CMK (cell line): ENCODE measurements around the gene NR2F1-AS1.
"Not testable (repeated sequence)": the region's sequence is repeated elsewhere in the genome, so short reads cannot be mapped to it uniquely, and the experiment has no call there.

Source experiments
- DNase-seq: peaks from one replicate; pipeline ENCODE4 v3.0.0-alpha.2; 2010; ENCODE audit warnings: low read depth

Gene NR2F1-AS1

GRCh38 chr5:93427316-93427715 lies 153.7 kb downstream of the NR2F1-AS1 start:
- no peak for DNase-seq

GRCh38 chr5:93425096-93425495 lies 155.9 kb downstream of the NR2F1-AS1 start:
- no peak for DNase-seq

- no peak for DNase-seq
These were observed 157.7 kb downstream of the NR2F1-AS1 start for GRCh38 chr5:93423300-93423699.

DNA sequence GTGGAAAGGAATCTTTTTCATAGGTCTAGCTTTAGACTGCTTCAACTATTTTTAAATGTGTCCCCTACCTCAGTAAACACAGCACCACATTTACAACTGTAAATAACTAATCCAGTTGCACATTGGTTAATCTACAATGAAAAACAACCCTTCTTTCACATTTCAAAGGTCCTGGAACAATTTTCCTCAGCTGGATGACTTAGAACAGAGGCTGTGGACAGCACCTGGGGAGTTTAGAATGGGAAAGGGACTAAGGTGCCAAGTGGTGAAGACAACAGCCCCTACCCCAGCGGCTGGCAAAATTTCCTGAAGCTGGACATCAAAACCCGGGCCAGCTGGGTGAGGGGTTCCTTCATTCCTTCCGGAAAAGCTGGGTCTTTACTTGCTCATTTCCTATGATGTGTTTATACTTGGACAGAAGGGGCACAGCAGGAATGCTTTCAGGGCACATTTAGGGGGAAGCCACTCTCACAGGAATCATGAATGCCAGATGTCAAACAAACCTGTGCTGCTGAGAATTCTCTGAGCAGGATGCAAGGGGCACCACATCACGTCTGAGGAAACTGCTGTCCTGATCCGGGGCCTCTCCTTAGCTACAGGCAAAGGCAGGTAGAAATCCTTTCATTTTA lies 158.3 kb downstream of the NR2F1-AS1 start:
- DNase-seq, result no peak

- DNase-seq, result no peak
These were observed 159.0 kb downstream of the NR2F1-AS1 start for GRCh38 chr5:93421987-93422401.

DNA sequence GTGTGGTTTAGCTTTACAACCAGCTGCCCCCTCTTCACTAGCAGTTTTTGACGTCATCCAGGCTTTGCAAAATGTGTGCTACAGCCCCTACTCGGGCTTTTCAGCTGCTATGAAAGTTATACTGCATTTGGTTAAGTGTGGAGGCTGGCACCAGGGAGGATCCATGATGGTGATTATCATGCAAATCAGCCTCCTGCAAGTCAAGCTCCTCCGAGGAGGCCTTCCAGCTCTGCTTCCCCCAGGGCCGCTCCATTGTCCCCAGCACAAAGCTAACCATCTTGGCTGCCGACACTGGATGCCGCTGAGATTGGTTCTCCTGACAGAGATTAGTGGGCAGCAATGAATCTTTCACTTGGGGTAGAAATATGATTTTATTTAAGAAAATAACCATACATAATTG lies 159.6 kb downstream of the NR2F1-AS1 start:
- DNase-seq, result no peak

DNA sequence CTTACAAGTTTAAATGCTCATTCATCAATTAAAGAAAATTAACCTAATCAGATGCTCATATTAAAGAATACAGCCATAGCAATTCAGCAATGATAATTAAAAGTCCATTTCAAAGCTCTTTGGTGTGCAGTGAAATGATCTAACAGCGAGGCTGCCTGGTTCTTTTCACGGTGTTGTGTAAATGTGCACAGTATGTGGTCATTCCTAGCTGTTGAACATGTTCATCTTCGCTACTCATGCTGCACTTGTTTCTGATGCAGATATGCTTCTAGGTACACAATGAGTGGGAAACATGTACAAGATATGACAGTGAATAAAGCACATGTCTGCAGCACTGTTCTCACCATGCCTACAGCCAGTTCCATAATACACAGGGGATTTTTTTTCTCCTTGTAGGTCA lies 163.5 kb downstream of the NR2F1-AS1 start:
- no peak for DNase-seq

GRCh38 chr5:93415819-93416218 lies 165.2 kb downstream of the NR2F1-AS1 start:
- DNase-seq, result no peak

DNA sequence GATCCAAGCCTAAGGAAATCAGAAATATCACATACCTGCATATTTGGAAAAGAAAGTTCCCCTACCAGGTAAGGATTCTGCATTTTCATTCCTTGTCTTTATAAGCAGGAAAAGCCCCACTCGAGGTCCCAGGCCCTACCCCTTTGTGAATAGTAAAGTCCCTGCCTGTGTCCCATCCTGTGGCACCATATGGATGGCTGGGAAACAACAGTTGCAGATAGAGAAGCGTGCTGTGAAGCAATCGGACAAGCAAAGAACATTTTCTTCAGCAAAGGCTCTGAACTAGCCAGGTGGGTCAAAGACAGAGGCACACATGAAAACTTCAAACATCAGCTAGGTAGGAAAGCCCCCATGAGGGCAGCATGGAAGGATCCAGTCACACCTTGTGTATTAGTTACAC lies 169.3 kb downstream of the NR2F1-AS1 start:
- DNase-seq, result no peak

- DNase-seq, result no peak
These were observed 171.3 kb downstream of the NR2F1-AS1 start for GRCh38 chr5:93409691-93410090.

GRCh38 chr5:93407454-93407853 lies 173.6 kb downstream of the NR2F1-AS1 start:
- no peak for DNase-seq

- DNase-seq, result no peak
These were observed 174.0 kb downstream of the NR2F1-AS1 start for GRCh38 chr5:93406971-93407401.

DNA sequence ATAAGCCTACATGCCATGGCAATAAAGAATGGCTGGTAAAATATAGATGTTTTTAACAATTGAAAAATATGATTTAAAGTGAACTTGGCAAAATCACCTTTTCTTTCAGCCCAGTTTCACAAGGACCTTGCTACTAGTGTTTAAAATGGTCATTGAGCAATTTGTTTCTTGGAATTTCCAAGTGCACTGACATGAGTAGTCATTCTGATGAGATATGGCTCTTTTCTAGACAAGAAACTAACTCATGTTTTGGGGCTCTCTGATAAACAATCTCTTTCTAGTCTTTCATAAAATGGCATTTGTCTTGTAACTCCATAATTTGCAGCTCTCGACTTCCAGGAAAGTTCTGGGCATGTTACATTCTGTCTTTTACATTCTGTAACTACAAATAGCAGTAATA lies 176.8 kb downstream of the NR2F1-AS1 start:
- no peak for DNase-seq

DNA sequence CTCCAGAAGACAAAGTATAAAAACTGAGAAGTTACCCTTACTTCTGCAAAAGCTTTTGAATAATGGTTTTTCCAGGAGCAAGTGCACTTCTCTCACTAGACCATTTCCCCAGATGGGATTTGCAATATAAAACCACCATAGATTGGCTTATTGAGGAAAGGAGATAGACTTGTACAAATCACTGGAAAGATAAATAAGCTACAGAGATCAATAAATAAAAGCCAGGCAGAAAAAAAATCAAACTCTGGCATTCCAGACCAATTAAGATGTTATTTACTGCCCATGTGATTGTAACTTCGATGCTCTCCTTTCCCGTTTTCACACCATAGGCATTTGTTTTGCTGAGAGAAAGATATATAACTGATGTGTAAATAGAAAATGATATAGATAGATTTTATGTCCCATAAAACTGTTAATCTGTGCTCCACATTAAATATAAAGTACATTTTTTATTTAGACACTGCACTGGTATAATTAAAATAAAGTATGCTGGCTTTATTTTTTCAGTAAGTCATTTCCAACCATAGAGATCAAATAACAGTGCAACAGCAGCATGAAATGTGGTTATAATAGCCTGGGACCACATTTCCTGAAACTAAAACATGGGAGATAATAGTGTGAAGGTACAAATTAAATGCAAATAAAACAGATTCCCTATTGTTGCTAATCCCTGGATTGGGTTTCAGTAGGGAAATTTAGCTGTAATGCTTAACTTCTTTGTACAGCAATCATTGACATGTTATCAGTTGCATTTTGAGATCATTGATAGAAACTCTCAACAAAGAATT lies 177.7 kb downstream of the NR2F1-AS1 start:
- no peak for DNase-seq

GRCh38 chr5:93402451-93402850 lies 178.6 kb downstream of the NR2F1-AS1 start:
- no peak for DNase-seq

DNA sequence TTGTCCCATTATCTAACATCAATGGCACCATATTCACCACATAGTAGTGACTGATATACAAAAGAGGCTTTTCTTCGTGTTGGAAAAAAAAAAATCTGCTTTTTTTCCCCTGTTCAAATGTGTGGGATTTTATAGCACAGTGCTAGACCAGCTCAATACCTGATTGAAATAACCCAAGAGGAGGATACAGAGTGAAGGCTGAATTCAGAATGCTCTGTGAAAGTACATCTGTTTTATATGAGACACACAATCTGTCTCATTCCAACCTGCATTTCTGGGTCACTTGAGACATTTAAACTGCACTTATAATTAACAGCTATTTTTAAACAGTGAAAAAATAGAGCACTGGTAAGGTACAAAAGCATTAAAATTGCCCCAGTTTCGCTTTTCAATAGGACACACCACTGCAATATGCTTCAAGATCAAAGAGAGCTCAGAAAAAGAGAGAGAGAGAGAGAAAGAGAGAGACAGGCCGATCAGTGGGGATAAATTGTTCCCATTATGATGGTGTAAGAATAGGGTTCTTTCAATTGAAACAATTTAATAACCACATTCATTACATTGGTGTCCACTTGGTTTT lies 179.3 kb downstream of the NR2F1-AS1 start:
- DNase-seq, result no peak

- no peak for DNase-seq
These were observed 181.3 kb downstream of the NR2F1-AS1 start for GRCh38 chr5:93399675-93400074.

GRCh38 chr5:93395971-93396379 lies 185.0 kb downstream of the NR2F1-AS1 start:
- no peak for DNase-seq

- DNase-seq, result no peak
These were observed 186.0 kb downstream of the NR2F1-AS1 start for GRCh38 chr5:93395010-93395409.

- no peak for DNase-seq
These were observed 186.7 kb downstream of the NR2F1-AS1 start for GRCh38 chr5:93394301-93394700.

- DNase-seq, result not testable (repeated sequence)
These were observed 189.8 kb downstream of the NR2F1-AS1 start for GRCh38 chr5:93391169-93391568.

- no peak for DNase-seq
These were observed 195.4 kb downstream of the NR2F1-AS1 start for GRCh38 chr5:93385655-93386054.

- no peak for DNase-seq
These were observed 196.0 kb downstream of the NR2F1-AS1 start for GRCh38 chr5:93384995-93385394.
